SK-N-DZ (cell line): ENCODE results near the gene AREL1.

Source experiments
- DNase-seq: peaks from one replicate; pipeline ENCODE4 v3.0.0-alpha.2; 2015; ENCODE audit warnings: low spot score

Gene AREL1

GRCh38 chr14:74697976-74698375, 14.9 kb downstream of the AREL1 start:
- DNase-seq, result no peak

DNA sequence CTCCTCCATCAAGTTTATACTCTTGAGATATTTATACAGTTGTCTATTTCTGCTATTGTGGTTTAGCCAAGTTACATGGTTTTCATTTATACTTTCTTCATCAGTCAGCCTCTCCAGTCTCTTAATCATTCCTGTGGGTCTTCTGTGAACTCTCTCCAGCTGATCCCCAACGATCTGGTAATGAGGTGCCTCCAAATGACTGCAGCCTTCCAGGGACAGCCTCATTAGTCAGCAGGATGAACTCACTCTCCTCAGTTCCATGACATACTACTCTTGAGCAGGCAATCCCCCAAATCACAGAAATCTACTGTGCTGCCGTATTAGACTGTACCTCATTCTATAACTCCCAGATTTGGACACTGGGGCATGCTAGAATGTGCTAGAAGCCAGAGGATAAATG, 15.3 kb downstream of the AREL1 start:
- DNase-seq, result no peak

GRCh38 chr14:74697011-74697410, 15.9 kb downstream of the AREL1 start:
- DNase-seq, result no peak

DNA sequence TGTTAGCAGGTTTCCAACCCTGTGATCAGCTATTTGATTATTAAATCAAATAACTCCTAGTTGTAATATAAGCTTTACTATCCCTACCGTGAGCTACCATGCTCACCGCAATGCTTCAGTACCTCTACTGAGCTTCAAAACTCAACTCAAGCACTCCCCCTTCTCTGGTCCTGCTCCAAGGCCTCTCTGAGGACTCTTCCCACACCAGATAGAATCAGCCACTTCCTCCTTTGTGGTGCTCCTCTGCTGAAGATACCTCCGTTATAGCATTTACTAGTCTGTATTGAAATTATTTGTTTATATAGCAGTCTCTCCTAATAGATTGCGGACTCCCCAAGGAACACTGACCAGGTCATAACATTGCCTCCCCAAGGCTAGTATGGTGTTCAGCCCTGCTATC, 17.5 kb downstream of the AREL1 start:
- no peak for DNase-seq

GRCh38 chr14:74693191-74693590, 19.7 kb downstream of the AREL1 start:
- no peak for DNase-seq

DNA sequence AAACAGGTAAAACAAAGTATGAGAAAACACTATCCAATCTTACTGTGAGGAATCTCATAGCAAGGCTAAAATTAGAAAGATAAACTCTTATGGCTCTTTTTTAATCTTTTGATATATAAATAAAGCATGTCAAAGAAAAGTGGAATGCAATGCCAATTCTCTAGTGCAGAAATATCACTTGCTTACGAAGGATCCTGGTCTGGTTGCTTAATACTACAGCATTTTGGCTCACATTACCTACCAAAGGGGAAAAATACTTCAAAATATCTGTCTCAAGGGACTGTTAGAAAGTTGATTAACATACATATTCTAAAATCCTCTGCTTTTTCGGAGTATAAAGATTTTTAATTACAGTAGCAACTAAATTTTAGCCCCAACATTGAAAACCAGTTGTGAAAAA, 21.4 kb downstream of the AREL1 start:
- no peak for DNase-seq

DNA sequence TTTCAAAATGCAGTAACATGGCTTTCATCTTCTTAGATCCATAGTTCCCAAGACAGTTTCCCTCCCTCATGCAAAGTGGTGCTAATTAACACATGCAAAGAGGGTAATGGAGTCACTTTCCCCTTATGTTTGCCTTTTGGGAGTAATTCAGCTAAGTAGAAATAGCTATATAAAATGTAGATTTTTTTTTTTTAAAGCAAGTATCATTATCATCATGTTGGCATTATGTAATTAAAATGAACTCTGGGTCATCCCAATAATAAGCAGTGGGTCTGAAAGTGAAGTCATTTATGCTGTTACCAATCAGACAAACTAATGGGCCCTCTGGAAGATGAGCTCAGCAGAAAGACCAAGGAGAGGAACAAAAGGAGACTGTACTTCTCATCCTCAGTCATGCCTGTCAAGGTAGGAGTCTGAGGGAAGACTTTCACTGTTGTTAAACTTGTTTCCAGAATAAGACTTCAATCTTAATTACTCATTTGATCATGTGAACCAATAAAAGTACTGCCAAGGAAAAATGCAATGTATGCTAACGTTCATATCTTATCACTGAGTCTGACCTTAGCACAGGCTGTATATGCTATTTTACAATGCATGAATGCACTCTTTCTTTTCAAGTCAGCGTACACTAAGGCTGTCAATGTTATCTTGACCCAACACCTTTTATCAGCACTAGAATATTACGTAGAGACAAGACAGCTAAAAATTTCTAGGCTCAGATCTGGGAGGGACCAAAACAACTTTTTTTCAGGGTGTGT, 26.8 kb downstream of the AREL1 start:
- no peak for DNase-seq

GRCh38 chr14:74685056-74685455, 27.8 kb downstream of the AREL1 start:
- no peak for DNase-seq

DNA sequence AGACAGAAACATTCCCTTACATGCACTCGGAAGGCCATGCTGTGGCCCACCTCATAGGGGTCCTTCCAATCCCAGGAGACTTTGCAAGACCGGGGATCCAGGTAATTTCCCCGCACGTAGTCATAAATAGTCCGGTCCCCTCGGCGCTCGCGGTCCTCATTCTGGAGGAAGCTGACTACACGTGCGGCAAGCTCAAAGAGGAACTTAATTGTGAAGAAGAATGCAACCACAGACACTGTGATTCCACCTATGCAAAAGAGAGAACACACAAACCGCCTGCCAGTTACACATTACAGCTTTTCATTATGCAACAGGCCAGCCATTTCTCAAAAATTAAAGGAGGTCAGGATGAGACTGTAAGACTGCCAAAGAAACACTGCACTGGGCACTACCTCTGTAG, 28.4 kb downstream of the AREL1 start:
- no peak for DNase-seq

- DNase-seq, result no peak
These were observed 29.5 kb downstream of the AREL1 start for GRCh38 chr14:74683406-74683805.

DNA sequence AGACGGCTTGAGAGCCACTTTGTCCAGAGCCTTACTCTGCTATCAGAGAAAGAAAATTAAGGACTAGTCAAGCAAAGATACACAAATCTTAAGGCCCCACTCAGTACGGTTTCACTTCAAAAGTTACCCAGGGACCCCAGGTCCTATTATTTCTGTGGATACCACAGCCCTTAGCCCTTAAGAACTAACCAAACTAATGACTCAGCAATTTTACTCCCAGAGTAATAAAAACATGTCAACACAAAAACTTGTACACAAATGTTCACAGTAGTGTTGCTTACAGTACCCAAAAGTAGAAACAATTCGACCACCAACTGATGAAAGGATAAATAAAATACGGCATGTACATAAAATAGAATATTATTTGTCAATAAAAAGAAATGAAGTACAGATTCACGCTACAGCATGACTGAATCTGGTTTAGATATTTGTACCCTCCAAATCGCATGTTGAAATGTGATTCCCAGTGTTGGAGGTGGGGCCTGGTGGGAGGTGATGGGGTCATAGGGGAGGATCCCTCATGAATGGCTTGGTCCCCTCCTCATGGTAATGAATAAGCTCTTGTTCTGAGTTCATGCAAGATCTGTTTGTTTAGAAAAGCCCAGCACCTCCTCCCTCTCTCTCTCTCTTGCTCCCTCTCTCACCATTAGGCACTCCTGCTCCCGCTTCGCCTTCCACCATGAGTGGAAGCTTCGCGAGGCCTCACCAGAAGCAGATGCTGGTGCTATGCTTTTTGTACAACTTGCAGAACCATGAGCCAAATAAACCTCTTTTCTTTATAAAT, 30.5 kb downstream of the AREL1 start:
- DNase-seq, result no peak

GRCh38 chr14:74675219-74675618, 37.7 kb downstream of the AREL1 start:
- DNase-seq, result no peak

DNA sequence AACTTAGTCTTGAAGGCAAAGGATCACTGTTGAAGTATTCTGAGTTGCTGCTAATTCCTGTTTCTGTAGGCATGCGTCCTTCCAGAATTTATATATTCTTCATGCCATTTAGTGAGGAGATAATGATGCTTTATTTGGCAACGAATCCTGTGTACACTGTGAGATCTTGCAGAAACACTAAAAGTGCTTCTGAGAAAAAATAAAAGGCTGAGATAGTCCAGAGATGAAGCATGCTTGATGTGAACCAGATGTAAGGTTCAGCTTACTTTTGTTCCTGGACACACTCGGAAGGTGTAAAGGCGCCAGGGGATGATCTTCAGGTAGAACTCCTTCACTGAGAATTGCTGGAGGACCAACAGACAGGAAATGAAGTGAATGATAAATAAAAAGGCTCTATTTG, 39.1 kb downstream of the AREL1 start:
- no peak for DNase-seq

GRCh38 chr14:74671789-74672188, 41.1 kb downstream of the AREL1 start:
- DNase-seq, result no peak

DNA sequence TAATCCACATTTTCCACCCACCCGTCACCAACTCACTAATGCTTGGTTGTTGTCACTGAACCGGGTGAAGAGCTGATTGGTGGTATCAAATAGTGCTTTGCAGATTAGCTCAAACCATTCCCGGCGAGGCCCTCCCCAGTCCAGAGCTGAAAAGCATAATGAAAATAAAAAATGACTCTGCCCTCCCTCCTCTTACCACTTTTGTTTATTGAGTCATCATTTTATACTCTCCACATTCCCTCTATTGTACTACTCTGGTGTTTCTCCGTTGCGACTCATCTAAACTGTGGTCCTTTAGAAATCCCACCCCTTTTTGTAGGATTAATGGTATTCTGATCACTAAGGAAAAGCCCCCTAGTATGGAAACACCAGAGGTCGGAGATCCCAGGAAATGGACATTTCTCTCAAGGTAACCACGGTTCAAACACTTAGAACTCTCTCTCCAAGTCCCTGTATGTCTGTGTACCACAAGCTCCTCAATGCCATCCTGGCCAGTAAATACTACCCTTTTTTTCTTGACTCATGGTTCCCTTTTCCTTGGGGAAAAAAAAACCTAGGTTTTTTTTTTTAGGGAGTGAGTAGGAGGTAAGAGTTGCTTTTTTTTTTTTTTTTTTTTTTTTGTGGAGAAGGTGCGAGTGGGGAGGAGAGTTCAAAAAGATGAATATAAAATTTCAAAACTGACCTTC, 42.0 kb downstream of the AREL1 start:
- no peak for DNase-seq

DNA sequence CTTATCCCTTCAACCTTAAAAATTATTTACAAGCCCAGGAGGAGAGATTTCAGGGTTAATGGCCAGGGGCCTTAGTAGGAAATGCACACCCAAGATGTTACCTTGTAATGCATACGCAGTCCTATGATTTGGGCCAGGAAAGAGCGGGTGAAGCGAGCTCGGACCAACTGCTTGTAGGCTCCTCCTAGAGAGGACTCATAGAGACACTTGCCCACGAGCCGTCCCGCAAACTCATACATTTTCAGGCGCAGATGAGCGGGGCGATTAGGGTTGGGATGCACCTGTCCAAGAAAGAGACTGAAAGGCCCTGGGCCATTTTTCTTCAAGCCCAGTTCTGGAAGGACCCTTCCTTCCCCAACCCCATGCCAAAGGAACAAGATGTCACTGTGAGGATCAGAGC, 43.0 kb downstream of the AREL1 start:
- DNase-seq, result no peak

- DNase-seq, result no peak
These were observed 43.6 kb downstream of the AREL1 start for GRCh38 chr14:74669256-74669655.

GRCh38 chr14:74667758-74668157, 45.1 kb downstream of the AREL1 start:
- DNase-seq, result no peak

DNA sequence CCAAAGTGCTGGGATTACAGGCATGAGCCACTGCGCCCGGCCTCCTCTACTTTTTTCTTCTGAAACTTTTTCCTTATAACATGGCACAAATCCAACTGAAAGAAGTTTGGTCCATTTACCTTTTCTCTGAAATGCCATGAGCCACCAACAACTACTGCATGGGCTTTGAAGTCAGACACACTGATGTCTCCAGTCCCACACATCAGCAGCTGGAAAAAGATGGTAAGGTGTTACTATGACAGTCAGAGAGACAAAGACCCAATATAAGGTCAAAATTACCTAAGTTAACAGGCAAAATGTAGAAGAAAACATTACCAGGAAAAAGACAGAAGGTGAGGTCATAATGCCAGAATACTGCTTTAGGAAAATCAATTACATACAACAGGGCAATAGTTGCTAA, 48.2 kb downstream of the AREL1 start:
- no peak for DNase-seq

DNA sequence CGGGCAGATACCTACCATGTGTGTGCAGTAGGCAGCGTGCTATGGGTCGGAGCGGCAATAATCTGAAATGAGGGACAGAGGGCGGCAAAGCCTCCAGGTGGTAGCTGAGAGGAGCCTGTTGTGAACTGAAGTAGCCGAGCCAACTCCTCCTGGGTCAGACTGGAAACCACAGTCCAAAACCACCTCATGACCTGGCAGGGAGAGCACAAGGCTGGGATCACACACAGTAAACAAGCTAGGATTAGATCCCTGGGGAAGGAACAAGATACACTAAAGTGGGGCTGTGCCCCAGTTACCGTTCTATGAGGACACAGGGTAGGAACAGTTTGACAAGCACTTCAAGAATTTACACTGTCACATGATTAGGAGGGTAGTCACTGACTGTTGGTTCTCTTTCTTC, 49.0 kb downstream of the AREL1 start:
- DNase-seq, result no peak

- DNase-seq, result no peak
These were observed 51.0 kb downstream of the AREL1 start for GRCh38 chr14:74661726-74662450.

DNA sequence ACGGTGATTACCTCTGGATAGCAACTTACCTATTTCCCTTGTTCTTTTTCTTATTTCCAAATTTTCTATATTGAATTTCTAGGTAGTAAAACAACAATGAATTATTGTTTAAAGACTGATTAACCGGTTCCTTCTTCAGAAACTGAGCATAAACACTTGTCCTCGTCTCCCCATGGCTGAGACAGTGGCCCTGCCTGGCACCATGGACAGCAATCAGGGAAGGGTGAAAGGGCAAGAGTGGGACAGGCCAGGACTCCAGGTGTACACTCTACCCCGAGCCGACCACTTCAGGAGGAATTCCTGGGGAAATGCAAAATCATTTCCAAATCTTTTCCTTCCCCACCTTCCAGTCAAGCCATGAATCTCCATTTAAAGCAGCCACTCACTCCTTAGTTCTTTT, 52.0 kb downstream of the AREL1 start:
- no peak for DNase-seq
